HG03571 (cell line): ENCODE measurements around the gene PRRG3.

Experiments used
- ATAC-seq: cut with Tn5 transposase; IDR thresholded peaks from one replicate; pipeline ENCODE4 v1.9.1; 2021; ENCODE audit not compliant: unreplicated experiment

Gene PRRG3

GRCh38 chrX:151704041-151704663, 8.9 kb downstream of the PRRG3 start:
- ATAC-seq, result no peak

- ATAC-seq, result no peak
Observed at GRCh38 chrX:151708821-151709220, 13.6 kb downstream of the PRRG3 start.

- ATAC-seq, result no peak
Observed at GRCh38 chrX:151710457-151710856, 15.2 kb downstream of the PRRG3 start.

GRCh38 chrX:151711154-151711553, 15.9 kb downstream of the PRRG3 start:
- ATAC-seq, result no peak

- ATAC-seq, result no peak
Observed at GRCh38 chrX:151711787-151712186, 16.5 kb downstream of the PRRG3 start.

GRCh38 chrX:151712253-151712652, 17.0 kb downstream of the PRRG3 start:
- ATAC-seq, result no peak

- no peak for ATAC-seq
Observed at GRCh38 chrX:151713849-151714248, 18.6 kb downstream of the PRRG3 start.

GRCh38 chrX:151714362-151714761, 19.1 kb downstream of the PRRG3 start:
- ATAC-seq, result no peak

- ATAC-seq, result no peak
Observed at GRCh38 chrX:151715752-151716151, 20.5 kb downstream of the PRRG3 start, which contains the start of gene FATE1. Gene FATE1 (plus strand): TSS chrX:151716035. CDS start chrX:151716120, 85 bp downstream.

- no peak for ATAC-seq
Observed at GRCh38 chrX:151722241-151722846, 27.1 kb downstream of the PRRG3 start.

GRCh38 chrX:151723156-151723760, 28.0 kb downstream of the PRRG3 start:
- ATAC-seq, result no peak

- ATAC-seq, result no peak
Observed at GRCh38 chrX:151724563-151725337, 29.5 kb downstream of the PRRG3 start.

- ATAC-seq, result no peak
Observed at GRCh38 chrX:151725338-151725614, 30.0 kb downstream of the PRRG3 start.

- no peak for ATAC-seq
Observed at GRCh38 chrX:151726751-151727150, 31.5 kb downstream of the PRRG3 start.

GRCh38 chrX:151727346-151727745, 32.1 kb downstream of the PRRG3 start:
- ATAC-seq, result no peak

- no peak for ATAC-seq
Observed at GRCh38 chrX:151729056-151729725, 33.9 kb downstream of the PRRG3 start.

GRCh38 chrX:151734446-151734845, 39.2 kb downstream of the PRRG3 start, which contains the start of gene CNGA2:
Gene CNGA2 (plus strand): TSS chrX:151734746. CDS start chrX:151738484, 3,738 bp downstream.
- no peak for ATAC-seq

GRCh38 chrX:151735219-151735618, 40.0 kb downstream of the PRRG3 start:
- ATAC-seq, result no peak

GRCh38 chrX:151736685-151737084, 41.4 kb downstream of the PRRG3 start:
- no peak for ATAC-seq

- no peak for ATAC-seq
Observed at GRCh38 chrX:151737494-151737893, 42.2 kb downstream of the PRRG3 start.

GRCh38 chrX:151738751-151739150, 43.5 kb downstream of the PRRG3 start:
- no peak for ATAC-seq
